IMR-90 (cell line): ENCODE data around the gene CCDC7. TPM values are rescaled to one million over a fixed set of nuclear protein-coding genes. Genes with fewer than 3 reads are reported as not detected.

Experiments used
- ATAC-seq: fragments of 200-7000 bp; cut with Tn5 transposase; 2 replicates; pipeline ENCODE4 v1.9.1; 2020; ENCODE audit warnings: low read depth, mild to moderate bottlenecking, moderate library complexity
- BruUV-seq: library from RNA; stranded (reverse); fragments of 400-500 nt; replicated peaks from 2 replicates; lab custom pipeline; 2021; lab: Mats Ljungman, UMichigan
- CTCF ChIA-PET: fragments of 300-600 bp; formaldehyde crosslinking; extraction: SDS; loops from one replicate; lab custom pipeline; 2021; ENCODE audit warnings: antibody characterized with exemption; lab: Yijun Ruan, JAX
- POLR2A ChIA-PET: fragments of 300-600 bp; sonication (Branson Sonifier 250); formaldehyde crosslinking; loops from one replicate; lab custom pipeline; 2022; ENCODE audit warnings: antibody characterized with exemption; ENCODE audit not compliant: unreplicated experiment; lab: Charles Lee
- DNase-seq: peaks from one replicate; pipeline ENCODE4 v3.0.0; 2013
- H2AFZ ChIP-seq: replicated peaks from 2 replicates; pipeline ENCODE3; 2013; ENCODE audit warnings: low read length, mild to moderate bottlenecking; ENCODE audit not compliant: poor library complexity
- H2AK5ac ChIP-seq: 2 replicates; pipeline ENCODE4 v1.6.1; 2013; ENCODE audit warnings: low read depth, low read length, inconsistent platforms
- H2AK9ac ChIP-seq: replicated peaks from 2 replicates; pipeline ENCODE3; 2013; ENCODE audit warnings: mild to moderate bottlenecking, low read depth, low read length, moderate library complexity; ENCODE audit not compliant: poor library complexity
- H2BK120ac ChIP-seq: 2 replicates; pipeline ENCODE4 v1.6.1; 2013; ENCODE audit warnings: low read depth, low read length, inconsistent platforms
- H2BK15ac ChIP-seq: 3 replicates; pipeline ENCODE4 v1.6.1; 2013; ENCODE audit warnings: low read depth, low read length, inconsistent platforms
- H2BK20ac ChIP-seq: 2 replicates; pipeline ENCODE4 v1.6.1; 2013; ENCODE audit warnings: low read depth, mild to moderate bottlenecking, inconsistent platforms, low read length, moderate library complexity
- H2BK5ac ChIP-seq: 2 replicates; pipeline ENCODE4 v1.6.1; 2013; ENCODE audit warnings: mild to moderate bottlenecking, low read depth, low read length, inconsistent platforms; ENCODE audit not compliant: poor library complexity, severe bottlenecking
- H3K14ac ChIP-seq: replicated peaks from 2 replicates; pipeline ENCODE4 v1.6.1; 2013; ENCODE audit warnings: low read depth, low read length, inconsistent platforms
- H3K18ac ChIP-seq: 2 replicates; pipeline ENCODE4 v1.6.1; 2013; ENCODE audit warnings: low read depth, low read length, control low read depth
- H3K23ac ChIP-seq: 2 replicates; pipeline ENCODE4 v1.6.1; 2013; ENCODE audit warnings: low read depth, low read length, inconsistent platforms
- H3K27ac ChIP-seq: 2 replicates; pipeline ENCODE4 v1.5.1; 2013; ENCODE audit warnings: mild to moderate bottlenecking, control low read depth, low read length; ENCODE audit not compliant: insufficient read depth
- H3K27me3 ChIP-seq: 2 replicates; pipeline ENCODE4 v1.6.1; 2013; ENCODE audit warnings: low read length; ENCODE audit not compliant: control insufficient read depth, insufficient read depth
- H3K36me3 ChIP-seq: 2 replicates; pipeline ENCODE4 v1.6.1; 2013; ENCODE audit warnings: low read length, mixed read lengths; ENCODE audit not compliant: control insufficient read depth, insufficient read depth
- H3K4ac ChIP-seq: 2 replicates; pipeline ENCODE4 v1.6.1; 2013; ENCODE audit warnings: low read depth, low read length, inconsistent platforms
- H3K4me1 ChIP-seq: 2 replicates; pipeline ENCODE4 v1.6.1; 2013; ENCODE audit warnings: low read length, mixed read lengths; ENCODE audit not compliant: control insufficient read depth, insufficient read depth
- H3K4me2 ChIP-seq: 2 replicates; pipeline ENCODE4 v1.6.1; 2013; ENCODE audit warnings: low read depth, mild to moderate bottlenecking, control low read depth, low read length, moderate library complexity
- H3K4me3 ChIP-seq: 2 replicates; pipeline ENCODE4 v1.5.1; 2013; ENCODE audit warnings: low read depth, mild to moderate bottlenecking, control low read depth, low read length, moderate library complexity; ENCODE audit not compliant: insufficient read depth
- H3K56ac ChIP-seq: 2 replicates; pipeline ENCODE4 v1.6.1; 2013; ENCODE audit warnings: low read length, inconsistent platforms; ENCODE audit not compliant: insufficient read depth; ENCODE audit errors: extremely low read depth
- H3K79me1 ChIP-seq, 2 experiments: 2 replicates each; pipeline ENCODE4 v1.6.1; 2013; ENCODE audit warnings: low read length in 2 of 2, inconsistent platforms in 1 of 2, low read depth in 1 of 2
- H3K9ac ChIP-seq: 2 replicates; pipeline ENCODE4 v1.6.1; 2013; ENCODE audit warnings: low read depth, low read length, control low read depth
- H3K9me1 ChIP-seq: 2 replicates; pipeline ENCODE4 v1.6.1; 2013; ENCODE audit warnings: low read length, inconsistent platforms; ENCODE audit not compliant: insufficient read depth
- H3K9me3 ChIP-seq: 2 replicates; pipeline ENCODE4 v1.6.1; 2013; ENCODE audit warnings: low read length; ENCODE audit not compliant: control insufficient read depth, insufficient read depth
- H4K20me1 ChIP-seq: 2 replicates; pipeline ENCODE4 v1.6.1; 2013; ENCODE audit warnings: low read length, inconsistent platforms; ENCODE audit not compliant: insufficient read depth
- H4K5ac ChIP-seq: 2 replicates; pipeline ENCODE4 v1.6.1; 2013; ENCODE audit warnings: mild to moderate bottlenecking, low read depth, low read length, control low read depth
- H4K8ac ChIP-seq, 2 experiments: 2 replicates each; pipeline ENCODE4 v1.6.1; 2013; ENCODE audit warnings: low read depth in 2 of 2, low read length in 2 of 2, control low read depth in 1 of 2, inconsistent platforms in 1 of 2
- H4K91ac ChIP-seq: 2 replicates; pipeline ENCODE4 v1.6.1; 2013; ENCODE audit warnings: low read depth, low read length, inconsistent platforms; ENCODE audit not compliant: insufficient read depth
- CHD1 ChIP-seq: IDR thresholded peaks from 2 replicates; pipeline ENCODE4 v1.6.1; 2012; ENCODE audit warnings: low read depth, low read length, improper control_type of control experiment
- FOS ChIP-seq: fragments of 150-350 bp; IDR thresholded peaks from 2 replicates; pipeline ENCODE4 v1.6.1; 2016; ENCODE audit warnings: low read depth, low read length
- MAFK ChIP-seq: IDR thresholded peaks from 2 replicates; pipeline ENCODE4 v1.6.1; 2012; ENCODE audit warnings: low read depth, low read length, improper control_type of control experiment
- SMC3 ChIP-seq: fragments of 150-350 bp; IDR thresholded peaks from 2 replicates; pipeline ENCODE4 v1.6.1; 2016; ENCODE audit warnings: low read depth, mild to moderate bottlenecking, antibody characterized with exemption, low read length, moderate library complexity
- USF2 ChIP-seq: fragments of 150-350 bp; IDR thresholded peaks from 2 replicates; pipeline ENCODE4 v1.6.1; 2017; ENCODE audit warnings: mild to moderate bottlenecking, antibody characterized with exemption, low read length, low read depth
- WGBS, 2 experiments: methylation state at CpG; one replicate each; pipeline versions ENCODE4 v1.1.5 to v1.1.7; 2013; ENCODE audit warnings: missing lambda C conversion rate in 2 of 2; ENCODE audit not compliant: insufficient read length in 1 of 2; ENCODE audit errors: extremely low coverage in 2 of 2; 5-methylcytosine and 5-hydroxymethylcytosine counted together
- dilution Hi-C: fragments of 300-500 bp; cut with HindIII; formaldehyde crosslinking; loops from one replicate; pipeline ENCODE4 v1.14.3; 2018; ENCODE audit warnings: low sequenced_read_pairs; ENCODE audit not compliant: unreplicated experiment
- in situ Hi-C: fragments of 300-500 bp; cut with MboI; formaldehyde crosslinking; loops from 3 replicates; pipeline ENCODE4 v1.14.3; 2019; ENCODE audit warnings: low sequenced_read_pairs, inconsistent platforms, mixed read lengths
- intact Hi-C: fragments of 100-400 bp; cut with micrococcal nuclease; formaldehyde crosslinking; loops from 2 replicates; pipeline ENCODE4 v1.10.0; 2022
- polyA plus RNA-seq, 3 experiments: library from polyadenylated mRNA; depleted of rRNA; stranded (reverse); fragments of >200 nt; gene quantifications; 2 replicates each; pipeline ENCODE4 v1.2.3, GENCODE V29; 2012; ENCODE audit warnings: low replicate concordance in 1 of 3
- total RNA-seq: library from RNA; depleted of rRNA; stranded (reverse); fragments of >200 nt; gene quantifications from 2 replicates; pipeline ENCODE4 v1.2.3, GENCODE V29; 2012

The CCDC7 gene
- total and polyA plus RNA-seq, 2 of the 4 experiments (the other 2 are of a cell fraction) = 0.74 to 4.3 TPM

- H2AK9ac ChIP-seq = no peak overlapping the region
- dilution Hi-C loops = no loop called here
- peak overlapping the region; percentile 91; the same call in 1 of the 2 replicates for H3K27ac ChIP-seq
These were observed 27.9 kb upstream of the CCDC7 start for GRCh38 chr10:32417911-32418547.

More at GRCh38 chr10:32417911-32418547, 27.9 kb upstream of the CCDC7 start:
- Histone ChIP-seq H2AK5ac (no peak overlapping the region), H3K79me1 (no peaks in the 10 kb centered on the region), H4K8ac (peak overlapping the region in 1 of 2 experiments; percentile 44; a peak in 2 of 4 replicates), H2BK20ac (no peak overlapping the region), H3K14ac (0 out of 2 replicates have a peak overlapping the region, but pooled peaks have one; percentile 8), H3K27me3 (no peaks in the 10 kb centered on the region), H3K9me3 (no peaks in the 10 kb centered on the region), H3K4me3 (no peak overlapping the region), H2AFZ (no peak overlapping the region), H3K9me1 (no peaks in the 10 kb centered on the region), H3K56ac (no peak overlapping the region), H4K20me1 (no peaks in the 10 kb centered on the region), H2BK5ac (peak overlapping the region; percentile 80), H3K9ac (0 out of 2 replicates have a peak overlapping the region, but pooled peaks have one; percentile 41), H2BK120ac (0 out of 2 replicates have a peak overlapping the region, but pooled peaks have one; percentile 16), H3K23ac (no peak overlapping the region), H4K5ac (peak overlapping the region; percentile 62), H3K4me1 (peaks cover 7% of the 10 kb centered on the region), H4K91ac (no peak overlapping the region), H3K36me3 (no peaks in the 10 kb centered on the region), H3K4ac (no peak overlapping the region), H3K18ac (peak overlapping the region; percentile 96), H2BK15ac (0 out of 3 replicates have a peak overlapping the region, but pooled peaks have one; percentile 31), H3K4me2 (peak overlapping the region; percentile 84)
- WGBS, 2 experiments = no CpG with 5 or more reads among the region's 2 CpGs
- ATAC-seq (peak; percentile 75), DNase-seq (peak; percentile 89)
- intact Hi-C loops (loop anchor here (1.0 to 2.0 kb wide), 2 partner anchors 28 to 41 kb away; partner anchors contain the start of gene CCDC7), in situ Hi-C loops (no loop called here)
- TF ChIP-seq SMC3 = no peak
- no peak for TF ChIP-seq FOS
- TF ChIP-seq USF2 = no peak
- TF ChIP-seq CHD1 = no peak
- TF ChIP-seq MAFK = no peak
- ChIA-PET POLR2A (no interaction called here), CTCF (no interaction called here)
- no TSS peak for BruUV-seq
